Immature natural killer cell (primary cell): Measurements from ENCODE around the gene EIF6. TPM values are rescaled to one million over a fixed set of nuclear protein-coding genes. Genes with fewer than 3 reads are reported as not detected.

ENCODE experiments used
- DNase-seq, 3 donors: peaks; one replicate each; pipeline ENCODE4 v3.0.0; 2022; ENCODE audit warnings: mixed read lengths in 1 of 3
- H3K27ac Mint-ChIP-seq, 6 donors: one replicate each; pipeline ENCODE4 v1.8.0; 2020; ENCODE audit warnings: mixed read lengths in 6 of 6, mild to moderate bottlenecking in 5 of 6, inconsistent platforms in 4 of 6, moderate library complexity in 3 of 6
- H3K27me3 Mint-ChIP-seq, 3 donors: one replicate each; pipeline ENCODE4 v1.8.0; 2020 to 2021; ENCODE audit warnings: low read depth in 3 of 3, mild to moderate bottlenecking in 3 of 3, mixed read lengths in 3 of 3, moderate library complexity in 3 of 3, inconsistent platforms in 1 of 3
- H3K36me3 Mint-ChIP-seq, 3 donors: one replicate each; pipeline ENCODE4 v1.8.0; 2020; ENCODE audit warnings: mixed read lengths in 3 of 3, inconsistent platforms in 2 of 3, mild to moderate bottlenecking in 2 of 3
- H3K4me1 Mint-ChIP-seq, 2 donors: one replicate each; pipeline ENCODE4 v1.8.0; 2020; ENCODE audit warnings: inconsistent platforms in 2 of 2, mild to moderate bottlenecking in 2 of 2, mixed read lengths in 2 of 2, moderate library complexity in 1 of 2
- H3K4me3 Mint-ChIP-seq, 5 donors: one replicate each; pipeline ENCODE4 v1.8.0; 2020; ENCODE audit warnings: mild to moderate bottlenecking in 5 of 5, mixed read lengths in 5 of 5, inconsistent platforms in 3 of 5, moderate library complexity in 3 of 5
- H3K9me3 Mint-ChIP-seq, 6 donors: one replicate each; pipeline ENCODE4 v1.8.0; 2020; ENCODE audit warnings: mild to moderate bottlenecking in 6 of 6, mixed read lengths in 6 of 6, inconsistent platforms in 4 of 6, moderate library complexity in 3 of 6
- polyA plus RNA-seq, 3 donors: library from polyadenylated mRNA; unstranded; fragments of 300-500 nt; fragmentation: Illumina TruSeq; gene quantifications; one replicate each; pipeline ENCODE4 v1.2.3, GENCODE V29; 2021

The EIF6 gene
- polyA plus RNA-seq, 3 donors from 2014 or later = 236 to 379 (median 249) TPM

DNA sequence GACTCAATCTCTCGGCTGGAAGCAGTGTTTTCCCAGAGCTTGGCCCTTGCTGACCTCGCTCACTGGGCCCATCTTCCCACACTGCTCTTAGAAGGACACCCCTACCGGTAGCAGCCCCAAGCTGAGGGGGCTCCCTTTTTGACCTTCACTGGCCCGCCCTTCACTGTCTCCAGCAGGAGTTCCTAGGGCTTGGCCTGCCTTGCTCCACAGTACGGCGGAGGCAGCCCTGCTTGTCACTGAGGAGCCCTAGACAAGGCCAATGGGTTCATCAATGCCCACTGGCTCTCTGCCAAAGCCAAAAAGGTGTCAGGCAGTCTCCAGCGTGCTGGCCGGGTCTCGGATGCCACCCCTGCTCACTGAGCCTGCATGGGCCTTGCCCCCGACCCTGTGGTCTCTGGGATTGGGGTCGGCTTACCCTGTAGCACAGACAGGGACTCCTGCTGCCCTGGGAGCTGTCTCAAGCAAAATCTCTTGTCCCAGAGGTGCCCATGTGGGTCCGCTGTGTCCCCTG is 8.8 kb downstream of the EIF6 start:
- Mint-ChIP-seq H3K27me3 (peaks cover 2 to 7% (median 5%) of the 10 kb centered on the region in 3 donors), H3K27ac (peak overlapping the region; percentile 97 to 100 (median 100)), H3K36me3 (peaks cover 11 to 23% (median 12%) of the 10 kb centered on the region in 3 donors), H3K4me1 (peaks cover 16 to 25% of the 10 kb centered on the region in 2 donors), H3K9me3 (no peaks in the 10 kb centered on the region), H3K4me3 (peak overlapping the region in 4 of 5 donors; percentile 17 to 98 (median 76))
- no peak for DNase-seq

DNA sequence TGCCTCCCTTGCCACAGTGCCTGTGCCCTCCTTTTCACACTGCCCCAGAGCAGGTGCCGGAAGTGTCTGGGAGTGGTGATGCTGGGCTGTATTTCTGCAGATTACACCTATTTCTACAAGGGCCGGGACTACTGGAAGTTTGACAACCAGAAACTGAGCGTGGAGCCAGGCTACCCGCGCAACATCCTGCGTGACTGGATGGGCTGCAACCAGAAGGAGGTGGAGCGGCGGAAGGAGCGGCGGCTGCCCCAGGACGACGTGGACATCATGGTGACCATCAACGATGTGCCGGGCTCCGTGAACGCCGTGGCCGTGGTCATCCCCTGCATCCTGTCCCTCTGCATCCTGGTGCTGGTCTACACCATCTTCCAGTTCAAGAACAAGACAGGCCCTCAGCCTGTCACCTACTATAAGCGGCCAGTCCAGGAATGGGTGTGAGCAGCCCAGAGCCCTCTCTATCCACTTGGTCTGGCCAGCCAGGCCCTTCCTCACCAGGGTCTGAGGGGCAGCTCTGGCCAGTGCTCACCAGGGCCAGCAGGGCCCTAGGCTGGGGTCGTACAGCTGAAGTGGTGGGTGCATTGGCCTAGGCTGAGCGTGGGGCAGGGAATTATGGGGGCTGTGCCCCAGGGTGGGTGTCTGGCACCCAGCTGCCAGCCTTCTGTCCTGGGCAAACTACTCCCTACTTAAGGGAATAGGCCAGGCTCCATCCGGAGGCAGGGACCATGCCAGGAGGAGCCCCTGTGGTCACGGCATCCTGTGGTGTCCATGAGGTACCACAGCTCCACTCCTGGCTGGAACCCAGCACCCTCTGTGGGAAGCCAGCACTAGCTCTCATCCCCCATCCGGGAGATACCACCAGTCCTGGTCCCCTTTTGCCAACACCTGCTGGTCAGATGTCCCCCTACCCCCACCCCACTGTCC is 10.1 kb downstream of the EIF6 start:
- H3K9me3 Mint-ChIP-seq = no peaks in the 10 kb centered on the region
- H3K4me3 Mint-ChIP-seq = no peak overlapping the region
- H3K36me3 Mint-ChIP-seq = peaks cover 3 to 14% (median 4%) of the 10 kb centered on the region in 3 donors
- H3K27ac Mint-ChIP-seq = peak overlapping the region in 3 of 6 donors; percentile 11 to 61 (median 23)
- H3K27me3 Mint-ChIP-seq = peaks cover 2 to 7% (median 5%) of the 10 kb centered on the region in 3 donors
- H3K4me1 Mint-ChIP-seq = peaks cover 16 to 20% of the 10 kb centered on the region in 2 donors
- DNase-seq = no peak

DNA sequence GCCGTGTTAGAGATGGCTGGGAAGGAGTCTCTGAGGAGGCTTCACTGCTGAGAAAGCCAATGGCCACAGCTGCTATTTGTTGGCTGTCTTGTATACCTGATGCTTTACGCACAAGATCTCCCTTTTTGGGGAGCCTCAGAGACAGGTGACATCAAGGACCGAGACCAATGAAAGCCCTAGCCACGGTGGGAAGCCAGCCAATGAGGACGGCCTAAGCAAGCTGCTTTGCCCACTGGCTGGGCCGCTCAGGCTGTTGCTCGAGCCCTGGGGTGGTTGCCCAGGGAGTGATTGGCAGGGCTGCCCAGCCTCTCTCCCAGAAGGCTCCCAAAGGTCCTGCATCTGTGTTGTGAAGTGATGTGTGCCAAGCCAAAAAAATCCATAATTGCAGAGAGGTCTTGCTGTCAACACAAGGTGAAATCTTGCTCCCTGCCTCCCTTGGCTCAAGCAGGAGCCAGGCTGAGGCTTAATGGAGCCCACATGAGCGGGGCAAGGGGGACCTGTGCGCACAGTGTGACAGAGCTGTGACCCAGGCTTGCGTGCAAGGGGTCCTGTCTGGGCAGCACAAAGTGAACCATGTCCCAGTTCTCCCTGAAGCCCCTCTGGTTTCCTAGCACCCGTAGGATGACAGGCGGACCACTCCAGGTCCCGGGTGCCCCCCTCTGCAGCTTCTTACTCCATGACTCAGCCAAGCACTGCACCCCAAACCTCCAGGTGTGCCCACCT is 11.0 kb downstream of the EIF6 start:
- no peak for DNase-seq
- H3K4me1 Mint-ChIP-seq = peaks cover 16 to 24% of the 10 kb centered on the region in 2 donors
- H3K27me3 Mint-ChIP-seq = peaks cover 2 to 7% (median 7%) of the 10 kb centered on the region in 3 donors
- peak overlapping the region in 4 of 6 donors; percentile 23 to 67 (median 62) for H3K27ac Mint-ChIP-seq
- H3K9me3 Mint-ChIP-seq = no peaks in the 10 kb centered on the region
- peaks cover 0 to 6% (median 4%) of the 10 kb centered on the region in 3 donors for H3K36me3 Mint-ChIP-seq
- H3K4me3 Mint-ChIP-seq = no peak overlapping the region

- H3K27me3 Mint-ChIP-seq = peaks cover 0 to 4% (median 2%) of the 10 kb centered on the region in 3 donors
- no peak for DNase-seq
- H3K4me3 Mint-ChIP-seq = no peak overlapping the region
- no peaks in the 10 kb centered on the region for H3K9me3 Mint-ChIP-seq
- peaks cover 14 to 15% of the 10 kb centered on the region in 2 donors for H3K4me1 Mint-ChIP-seq
- peaks cover 0 to 8% (median 4%) of the 10 kb centered on the region in 3 donors for H3K36me3 Mint-ChIP-seq
- peak overlapping the region in 1 of 6 donors; percentile 36 for H3K27ac Mint-ChIP-seq
These were observed 12.7 kb downstream of the EIF6 start for GRCh38 chr20:35271904-35272303.

GRCh38 chr20:35271073-35271882 is 13.3 kb downstream of the EIF6 start:
- Mint-ChIP-seq H3K4me3 (no peak overlapping the region), H3K36me3 (peaks cover 0 to 13% (median 7%) of the 10 kb centered on the region in 3 donors), H3K9me3 (no peaks in the 10 kb centered on the region), H3K4me1 (peaks cover 7 to 10% of the 10 kb centered on the region in 2 donors), H3K27ac (peak overlapping the region in 5 of 6 donors; percentile 4 to 65 (median 45)), H3K27me3 (peaks cover 0 to 4% (median 2%) of the 10 kb centered on the region in 3 donors)
- no peak for DNase-seq

DNA sequence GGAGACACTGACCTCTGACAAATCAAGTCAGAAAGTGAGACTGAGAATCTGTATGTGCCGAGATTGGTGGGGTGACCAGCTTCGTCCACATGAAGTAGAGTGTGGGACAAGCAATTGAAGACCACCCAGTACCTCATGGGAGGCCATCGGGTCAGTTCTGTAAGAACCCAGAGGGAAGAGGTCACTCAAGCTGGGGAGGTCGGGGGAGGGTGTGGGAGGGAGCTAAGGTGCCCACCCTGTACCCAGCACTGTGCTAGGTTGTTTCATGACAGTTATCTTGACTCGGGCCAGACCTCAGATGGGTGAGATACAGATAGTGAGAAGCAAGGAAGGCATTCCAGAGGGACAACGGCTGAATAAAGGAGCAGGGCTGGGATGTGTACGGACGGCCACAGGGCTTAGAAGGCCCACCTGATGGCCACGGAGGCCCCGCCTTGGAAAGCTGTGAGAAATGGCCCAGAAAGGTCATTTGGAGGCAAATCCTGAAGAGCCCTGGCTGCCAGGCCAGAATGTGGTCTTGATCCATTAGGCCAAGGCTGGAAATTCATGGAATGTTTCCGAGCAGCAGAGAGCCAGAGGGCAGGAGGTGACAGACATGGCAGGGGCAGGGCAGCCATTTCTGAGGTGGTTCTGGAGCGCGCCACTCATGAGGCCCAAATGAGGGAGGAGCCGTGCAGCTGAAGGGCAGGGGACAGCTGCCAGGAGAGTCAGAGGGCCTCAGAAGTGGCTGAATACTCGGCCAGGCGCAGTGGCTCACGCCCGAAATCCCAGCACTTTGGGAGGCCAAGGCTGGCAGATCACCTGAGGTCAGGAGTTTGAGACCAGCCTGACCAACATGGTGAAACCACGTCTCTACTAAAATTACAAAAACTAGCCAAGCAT is 14.3 kb downstream of the EIF6 start:
- no peak overlapping the region for H3K4me3 Mint-ChIP-seq
- peaks cover 4 to 7% of the 10 kb centered on the region in 2 donors for H3K4me1 Mint-ChIP-seq
- H3K36me3 Mint-ChIP-seq = peaks cover 0 to 13% (median 7%) of the 10 kb centered on the region in 3 donors
- no peaks in the 10 kb centered on the region for H3K9me3 Mint-ChIP-seq
- H3K27ac Mint-ChIP-seq = peak overlapping the region in 2 of 6 donors; percentile 5 to 36
- H3K27me3 Mint-ChIP-seq = peaks cover 0 to 4% (median 2%) of the 10 kb centered on the region in 3 donors
- DNase-seq = no peak

GRCh38 chr20:35269055-35269781 is 15.4 kb downstream of the EIF6 start:
- peaks cover 0 to 16% (median 7%) of the 10 kb centered on the region in 3 donors for H3K36me3 Mint-ChIP-seq

GRCh38 chr20:35267092-35267491 is 17.5 kb downstream of the EIF6 start:
- Mint-ChIP-seq H3K27ac (peak overlapping the region in 3 of 6 donors; percentile 6 to 10 (median 8)), H3K9me3 (no peaks in the 10 kb centered on the region), H3K36me3 (peaks cover 0 to 20% (median 7%) of the 10 kb centered on the region in 3 donors)

More at GRCh38 chr20:35269055-35269781, 15.4 kb downstream of the EIF6 start:
- Mint-ChIP-seq H3K9me3 (no peaks in the 10 kb centered on the region), H3K4me1 (peaks cover 4 to 7% of the 10 kb centered on the region in 2 donors), H3K27ac (peak overlapping the region in 4 of 6 donors; percentile 34 to 80 (median 74)), H3K27me3 (peaks cover 0 to 4% (median 2%) of the 10 kb centered on the region in 3 donors), H3K4me3 (no peak overlapping the region)
- peak; percentile 49 to 61 (median 56) for DNase-seq

GRCh38 chr20:35264755-35265154 is 19.8 kb downstream of the EIF6 start:
- no peak overlapping the region for H3K27ac Mint-ChIP-seq
- no peaks in the 10 kb centered on the region for H3K9me3 Mint-ChIP-seq
- peaks cover 0 to 2% (median 0%) of the 10 kb centered on the region in 3 donors for H3K27me3 Mint-ChIP-seq
- peaks cover 4 to 6% of the 10 kb centered on the region in 2 donors for H3K4me1 Mint-ChIP-seq
- H3K36me3 Mint-ChIP-seq = peaks cover 0 to 16% (median 3%) of the 10 kb centered on the region in 3 donors
- no peak overlapping the region for H3K4me3 Mint-ChIP-seq
- no peak for DNase-seq

More at GRCh38 chr20:35267092-35267491, 17.5 kb downstream of the EIF6 start:
- no peak for DNase-seq
- Mint-ChIP-seq H3K4me3 (no peak overlapping the region), H3K4me1 (peaks cover 4 to 6% of the 10 kb centered on the region in 2 donors), H3K27me3 (peaks cover 0 to 4% (median 0%) of the 10 kb centered on the region in 3 donors)

- Mint-ChIP-seq H3K4me3 (no peak overlapping the region), H3K27ac (peak overlapping the region in 4 of 6 donors; percentile 26 to 58 (median 47)), H3K4me1 (peaks cover 2 to 4% of the 10 kb centered on the region in 2 donors), H3K36me3 (peaks cover 0 to 19% (median 3%) of the 10 kb centered on the region in 3 donors), H3K27me3 (no peaks in the 10 kb centered on the region), H3K9me3 (no peaks in the 10 kb centered on the region)
- DNase-seq = no peak
These were observed 20.8 kb downstream of the EIF6 start for GRCh38 chr20:35263532-35264341.
